Progenitor cell of endocrine pancreas (in vitro differentiated cells): ENCODE measurements around the gene SH2D3A. TPM values are rescaled to one million over a fixed set of nuclear protein-coding genes. Genes with fewer than 3 reads are reported as not detected.

Experiments
- DNase-seq: peaks from one replicate; pipeline ENCODE4 v3.0.0; 2021; ENCODE audit warnings: low spot score; ENCODE audit not compliant: unreplicated experiment
- H3K27ac Mint-ChIP-seq: 2 replicates; pipeline ENCODE4 v1.8.0; 2021; ENCODE audit warnings: mild to moderate bottlenecking, moderate library complexity, mixed read lengths
- H3K27me3 Mint-ChIP-seq: 2 replicates; pipeline ENCODE4 v1.8.0; 2021; ENCODE audit warnings: mixed read lengths
- H3K36me3 Mint-ChIP-seq: 2 replicates; pipeline ENCODE4 v1.8.0; 2022; ENCODE audit warnings: mixed read lengths; ENCODE audit not compliant: insufficient read depth
- H3K4me1 Mint-ChIP-seq: 2 replicates; pipeline ENCODE4 v1.8.0; 2021; ENCODE audit warnings: low read depth, mixed read lengths
- H3K4me3 Mint-ChIP-seq: 2 replicates; pipeline ENCODE4 v1.8.0; 2021; ENCODE audit warnings: low read depth, mild to moderate bottlenecking, moderate library complexity, mixed read lengths
- H3K9me3 Mint-ChIP-seq: 2 replicates; pipeline ENCODE4 v1.8.0; 2021; ENCODE audit warnings: low read depth, mixed read lengths
- CTCF ChIP-seq: fragments of 200-600 bp; sonication (generic); IDR thresholded peaks from one replicate; pipeline ENCODE4 v1.5.0; 2021; ENCODE audit warnings: antibody characterized with exemption, mild to moderate bottlenecking; ENCODE audit not compliant: unreplicated experiment
- total RNA-seq: library from RNA; stranded (reverse); gene quantifications from 2 replicates; pipeline ENCODE4 v1.2.1, GENCODE V29; 2021

SH2D3A gene
- total RNA-seq, 1 donor from 2014 or later = 19.8 TPM

- Mint-ChIP-seq H3K4me1 (peaks cover 20% of the 10 kb centered on the region), H3K27ac (no peak overlapping the region), H3K9me3 (no peaks in the 10 kb centered on the region), H3K4me3 (no peak overlapping the region), H3K36me3 (no peaks in the 10 kb centered on the region), H3K27me3 (peaks cover 8% of the 10 kb centered on the region)
- TF ChIP-seq CTCF = no peak
- DNase-seq = no peak
These were observed 44.1 kb downstream of the SH2D3A start for GRCh38 chr19:6723108-6723618.

- Mint-ChIP-seq H3K9me3 (no peaks in the 10 kb centered on the region), H3K36me3 (no peaks in the 10 kb centered on the region), H3K27me3 (peaks cover 11% of the 10 kb centered on the region), H3K4me3 (no peak overlapping the region), H3K4me1 (peaks cover 20% of the 10 kb centered on the region), H3K27ac (no peak overlapping the region)
- no peak for TF ChIP-seq CTCF
- no peak for DNase-seq
These were observed 45.5 kb downstream of the SH2D3A start for GRCh38 chr19:6721773-6722172.

- no peak overlapping the region for H3K27ac Mint-ChIP-seq
- no peaks in the 10 kb centered on the region for H3K9me3 Mint-ChIP-seq
- no peaks in the 10 kb centered on the region for H3K36me3 Mint-ChIP-seq
- no peak for TF ChIP-seq CTCF
- no peak for DNase-seq
- H3K27me3 Mint-ChIP-seq = peaks cover 16% of the 10 kb centered on the region
- H3K4me3 Mint-ChIP-seq = no peak overlapping the region
- H3K4me1 Mint-ChIP-seq = peaks cover 20% of the 10 kb centered on the region
These were observed 46.1 kb downstream of the SH2D3A start for GRCh38 chr19:6721138-6721474.

GRCh38 chr19:6720369-6721137 lies 46.7 kb downstream of the SH2D3A start, which contains the start of gene C3:
Gene C3, minus strand, starts transcription at chr19:6720650. Its CDS starts 61 bp downstream, at chr19:6720589.
- Mint-ChIP-seq H3K27ac (no peak within 1 kb of the TSS), H3K4me1 (peaks cover 16% of the 10 kb centered on the region), H3K27me3 (peaks cover 16% of the 10 kb centered on the region), H3K36me3 (no peaks in the 10 kb centered on the region), H3K4me3 (no peak within 1 kb of the TSS), H3K9me3 (no peaks in the 10 kb centered on the region)
- no peak for TF ChIP-seq CTCF
- no peak for DNase-seq

GRCh38 chr19:6719992-6720368 lies 47.3 kb downstream of the SH2D3A start:
- no peak for TF ChIP-seq CTCF
- no peak for DNase-seq
- Mint-ChIP-seq H3K27ac (no peak overlapping the region), H3K4me1 (peaks cover 12% of the 10 kb centered on the region), H3K27me3 (peaks cover 16% of the 10 kb centered on the region), H3K9me3 (no peaks in the 10 kb centered on the region), H3K4me3 (no peak overlapping the region), H3K36me3 (no peaks in the 10 kb centered on the region)
